Bone marrow (tissue), 2 donors: ENCODE results near the gene RBFA.
"Not testable (repeated sequence)": the region's sequence is repeated elsewhere in the genome, so short reads cannot be mapped to it uniquely, and the experiment has no call there.

Experiments
- DNase-seq, 2 donors: peaks; one replicate each; lab custom pipeline; 2025; lab: John Stamatoyannopoulos, UW

RBFA gene, protein sequence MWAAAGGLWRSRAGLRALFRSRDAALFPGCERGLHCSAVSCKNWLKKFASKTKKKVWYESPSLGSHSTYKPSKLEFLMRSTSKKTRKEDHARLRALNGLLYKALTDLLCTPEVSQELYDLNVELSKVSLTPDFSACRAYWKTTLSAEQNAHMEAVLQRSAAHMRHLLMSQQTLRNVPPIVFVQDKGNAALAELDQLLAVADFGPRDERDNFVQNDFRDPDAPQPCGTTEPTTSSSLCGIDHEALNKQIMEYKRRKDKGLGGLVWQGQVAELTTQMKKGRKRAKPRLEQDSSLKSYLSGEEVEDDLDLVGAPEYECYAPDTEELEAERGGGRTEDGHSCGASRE

DNA sequence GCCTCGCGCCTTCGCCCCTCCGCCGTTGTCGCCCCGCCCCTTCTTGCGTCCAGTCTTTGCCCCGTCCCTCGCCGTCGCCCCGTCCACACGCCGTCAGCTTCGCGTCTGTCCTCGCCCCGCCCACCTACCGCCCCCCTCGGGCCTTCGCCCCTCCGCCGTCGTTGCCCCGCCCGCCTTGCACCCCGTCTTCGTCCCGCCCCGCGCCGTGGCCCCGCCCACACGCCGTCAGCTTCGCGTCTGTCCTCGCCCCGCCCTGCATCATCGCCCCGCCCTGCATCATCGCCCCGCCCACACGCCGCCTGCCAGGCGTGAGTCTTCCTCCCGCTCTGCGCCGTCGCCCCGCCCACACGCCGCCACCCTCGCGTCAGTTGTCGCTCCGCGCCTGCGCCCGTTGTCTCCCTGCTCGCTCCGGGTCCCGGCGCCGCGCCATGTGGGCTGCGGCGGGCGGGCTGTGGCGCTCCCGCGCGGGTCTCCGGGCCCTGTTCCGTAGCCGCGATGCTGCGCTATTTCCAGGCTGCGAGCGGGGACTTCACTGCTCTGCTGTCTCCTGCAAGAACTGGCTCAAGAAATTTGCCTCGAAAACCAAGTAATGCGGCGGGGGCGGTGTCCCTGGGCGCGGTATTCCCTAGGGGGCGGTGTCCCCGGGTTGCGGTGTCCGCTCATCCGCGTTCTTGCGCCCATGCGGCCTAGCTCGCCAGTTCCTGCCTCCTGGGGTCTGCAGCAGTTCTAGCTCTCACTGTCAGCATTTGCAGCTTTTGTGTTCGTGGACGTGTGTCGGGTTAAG lies at the start of gene RBFA:
Gene RBFA (plus strand): TSS at position 367 of the 784 bp plus-strand sequence. CDS start 62 bp downstream, at position 429.
- peak; percentile 99 to 100 for DNase-seq

DNA sequence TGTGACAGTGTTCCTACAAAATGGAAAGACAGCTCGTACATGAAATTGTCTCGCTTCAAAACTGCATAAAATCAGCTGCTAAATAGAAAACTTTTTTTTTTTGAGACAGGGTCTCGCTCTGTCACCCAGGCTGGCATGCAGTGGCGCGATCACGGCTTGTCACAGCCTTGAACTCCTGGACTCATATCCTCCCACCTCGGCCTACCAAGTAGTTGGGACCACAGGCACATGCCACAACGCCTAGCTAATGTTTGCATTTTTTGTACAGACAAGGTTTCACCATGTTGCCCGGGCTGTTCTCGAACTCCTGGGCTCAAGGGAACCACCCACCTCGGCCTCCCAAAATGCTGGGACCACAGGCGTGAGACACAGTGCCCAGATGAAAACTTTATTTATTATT lies 49.1 kb upstream of the RBFA start:
- DNase-seq = no peak

DNA sequence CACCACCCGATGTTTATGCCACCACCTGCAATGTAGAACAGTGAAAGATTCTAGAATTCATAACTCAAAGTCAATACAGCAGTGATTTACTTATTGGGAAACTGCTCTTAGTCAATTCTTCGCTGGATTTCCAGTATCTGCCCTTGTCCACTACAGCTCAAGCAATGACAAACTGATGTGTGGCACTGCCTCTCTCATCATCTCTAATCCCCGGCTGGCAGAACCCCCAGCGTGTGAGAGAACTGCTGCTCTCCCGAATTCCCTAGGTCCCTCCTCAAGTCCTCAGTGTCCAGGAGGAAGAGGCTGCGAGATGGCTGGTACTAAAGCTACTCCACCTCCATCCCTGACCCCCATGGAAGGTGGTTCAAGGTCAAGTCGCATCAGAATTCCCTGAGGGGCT lies 47.5 kb upstream of the RBFA start:
- DNase-seq = no peak

DNA sequence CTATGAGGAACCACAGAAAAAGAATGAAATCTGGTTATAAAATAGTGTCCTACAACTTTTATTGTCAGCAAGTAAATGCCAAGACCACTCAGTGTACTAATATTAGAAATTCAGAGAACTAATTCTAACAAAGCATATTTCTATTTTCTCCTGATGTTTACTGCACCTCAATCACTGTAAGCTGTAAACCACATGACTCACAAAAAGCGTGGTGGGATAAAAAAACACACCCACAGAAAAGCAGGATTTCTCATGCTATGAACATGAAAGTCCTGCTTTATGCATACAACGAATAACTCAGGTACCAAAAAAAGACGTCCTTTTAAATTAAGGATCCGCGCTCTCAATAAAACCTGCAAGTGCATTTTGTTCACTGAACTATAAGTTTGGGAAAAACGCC lies 46.7 kb upstream of the RBFA start:
- DNase-seq = no peak

DNA sequence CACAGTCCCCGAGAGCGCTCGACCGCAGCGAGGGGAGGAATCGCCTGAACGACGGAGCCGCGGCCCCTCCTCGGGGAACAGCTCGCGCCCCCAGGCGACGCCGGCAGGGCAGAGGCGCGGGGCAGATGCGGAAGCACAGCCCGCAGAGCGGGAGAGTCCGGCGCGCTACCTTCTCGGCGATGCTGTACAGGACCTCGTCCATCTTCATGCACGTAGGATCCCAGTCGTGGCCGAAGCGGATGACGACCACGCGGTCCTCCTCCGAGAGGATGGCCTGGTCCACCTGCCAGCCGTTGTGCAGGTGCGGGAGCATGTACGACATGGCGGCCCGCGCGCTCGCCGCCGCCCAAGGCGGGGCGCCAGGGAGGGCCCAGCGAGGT lies 46.2 kb upstream of the RBFA start:
- DNase-seq = peak; percentile 12 to 71

DNA sequence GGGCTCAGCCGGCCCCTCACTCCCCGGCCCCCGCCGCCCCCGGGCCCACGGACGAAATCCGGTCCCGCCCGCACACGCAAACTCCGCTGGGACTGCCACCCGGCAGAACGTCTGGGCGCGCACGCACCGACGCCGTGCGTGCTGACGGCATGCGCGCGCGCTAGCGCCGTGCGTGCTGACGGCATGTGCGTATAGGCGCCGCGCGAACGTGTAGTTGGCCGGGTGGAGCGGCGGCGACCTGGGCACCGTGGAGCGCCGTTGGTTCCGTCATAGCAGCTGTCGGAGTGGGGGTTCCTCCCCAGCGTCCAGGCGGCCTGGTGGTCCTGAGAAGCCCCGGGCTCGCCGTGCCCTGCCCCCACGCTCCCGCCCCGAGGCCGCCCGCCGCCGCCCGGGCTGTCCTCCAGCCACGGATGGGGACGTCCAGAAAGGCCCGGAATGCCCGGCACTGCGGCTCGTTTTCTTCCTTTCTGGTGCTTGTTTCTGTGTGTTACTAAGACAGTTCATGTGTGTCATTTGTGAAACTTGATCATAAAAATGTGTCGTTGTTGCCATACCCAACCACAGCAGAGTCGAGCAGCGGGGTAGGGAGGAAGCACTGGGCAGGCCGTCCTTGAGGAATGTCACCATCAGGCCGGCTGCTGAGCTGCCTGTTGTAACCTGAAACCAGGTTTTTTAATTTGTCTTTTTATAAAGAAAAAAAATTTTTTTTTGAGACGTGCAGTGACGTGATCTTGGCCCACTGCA lies 45.6 kb upstream of the RBFA start, which contains the start of gene TXNL4A:
Gene TXNL4A (minus strand): TSS at position 113 of the 744 bp plus-strand sequence. CDS start 171 bp downstream, outside the sequence.
- peak; percentile 40 to 71 for DNase-seq

DNA sequence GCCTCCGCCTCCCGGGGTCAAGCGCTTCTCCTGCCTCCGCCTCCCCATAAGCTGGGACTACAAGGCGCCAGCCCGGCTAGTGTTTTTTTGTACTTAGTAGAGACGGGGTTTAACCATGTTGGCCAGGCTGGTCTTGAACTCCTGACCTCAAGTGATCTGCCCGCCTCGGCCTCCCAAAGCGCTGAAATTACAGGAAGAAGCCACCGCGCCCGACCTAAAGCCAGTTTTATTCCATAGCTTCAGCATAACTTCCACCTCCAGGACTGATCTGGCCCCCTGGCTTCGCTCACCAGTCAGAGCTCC lies 45.1 kb upstream of the RBFA start:
- DNase-seq = no peak

DNA sequence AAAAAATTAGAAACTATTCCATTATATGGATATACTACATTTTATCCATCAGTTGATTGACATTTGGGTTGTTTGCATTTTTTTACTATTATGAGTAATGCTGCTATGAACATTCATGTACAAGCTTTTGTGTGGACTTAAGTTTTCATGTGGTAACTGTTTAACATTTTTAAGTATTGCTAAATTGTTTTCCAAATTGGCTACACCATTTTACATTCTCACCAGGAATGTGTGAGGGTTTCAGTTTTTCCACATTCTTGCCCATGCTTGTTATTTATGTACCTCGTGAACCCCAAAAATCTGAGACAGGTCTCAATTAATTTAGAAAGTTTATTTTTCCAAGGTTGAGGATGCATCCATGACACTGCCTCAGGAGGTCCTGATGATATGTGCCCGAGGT lies 42.7 kb upstream of the RBFA start:
- DNase-seq = no peak

DNA sequence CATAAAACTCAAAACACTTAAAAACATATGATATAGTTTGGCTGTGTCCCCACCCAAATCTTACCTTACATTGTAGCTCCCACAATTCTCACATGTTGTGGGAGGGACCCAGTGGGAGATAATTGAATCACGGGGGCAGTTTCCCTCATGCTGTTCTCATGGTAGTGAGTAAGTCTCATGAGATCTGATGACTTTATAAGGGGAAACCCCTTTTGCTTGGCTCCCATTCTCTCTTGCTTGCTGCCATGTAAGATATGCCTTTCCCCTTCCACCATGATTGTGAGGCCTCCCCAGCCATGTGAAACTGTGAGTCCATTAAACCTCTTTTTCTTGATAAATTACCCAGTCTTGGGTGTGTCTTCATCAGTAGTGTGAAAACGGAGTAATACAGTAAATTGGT lies 34.5 kb upstream of the RBFA start:
- not testable (repeated sequence) for DNase-seq

DNA sequence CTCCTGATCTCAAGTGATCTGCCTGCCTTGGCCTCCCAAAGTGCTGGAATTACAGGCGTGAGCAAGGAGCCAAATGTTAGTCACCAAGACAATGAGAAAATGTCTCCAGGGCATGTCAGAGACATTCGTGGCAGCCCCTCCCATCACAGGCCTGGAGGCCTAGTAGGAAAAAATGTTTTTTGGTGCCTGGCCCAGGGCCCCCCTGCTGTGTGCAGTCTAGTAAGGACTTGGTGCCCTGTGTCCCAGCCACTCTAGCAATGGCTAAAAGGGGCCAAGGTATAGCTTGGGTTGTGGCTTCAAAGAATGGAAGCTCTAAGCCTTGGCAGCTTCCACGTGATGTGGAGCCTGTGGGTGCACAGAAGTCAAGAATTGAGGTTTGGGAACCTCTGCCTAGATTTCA lies 33.4 kb upstream of the RBFA start:
- DNase-seq = no peak

DNA sequence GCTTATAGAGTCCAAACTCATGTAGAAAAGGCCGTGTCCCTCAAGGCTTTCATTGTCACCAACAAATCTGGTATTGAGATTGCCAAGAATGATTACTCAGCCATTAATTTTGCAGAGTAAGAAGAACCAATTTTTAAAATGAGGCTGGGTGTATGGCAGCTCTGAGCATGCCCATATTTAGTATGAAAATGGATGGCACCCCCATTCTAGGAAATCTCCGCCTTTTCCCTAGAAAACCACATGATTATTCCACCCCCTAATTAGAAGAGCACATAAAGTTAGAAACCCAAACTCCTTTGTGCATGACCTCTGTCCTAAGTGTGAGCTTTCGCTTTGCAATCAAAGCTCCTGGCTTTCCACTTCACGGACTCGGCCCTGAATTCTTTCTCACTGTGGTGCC lies 31.8 kb upstream of the RBFA start:
- no peak for DNase-seq

DNA sequence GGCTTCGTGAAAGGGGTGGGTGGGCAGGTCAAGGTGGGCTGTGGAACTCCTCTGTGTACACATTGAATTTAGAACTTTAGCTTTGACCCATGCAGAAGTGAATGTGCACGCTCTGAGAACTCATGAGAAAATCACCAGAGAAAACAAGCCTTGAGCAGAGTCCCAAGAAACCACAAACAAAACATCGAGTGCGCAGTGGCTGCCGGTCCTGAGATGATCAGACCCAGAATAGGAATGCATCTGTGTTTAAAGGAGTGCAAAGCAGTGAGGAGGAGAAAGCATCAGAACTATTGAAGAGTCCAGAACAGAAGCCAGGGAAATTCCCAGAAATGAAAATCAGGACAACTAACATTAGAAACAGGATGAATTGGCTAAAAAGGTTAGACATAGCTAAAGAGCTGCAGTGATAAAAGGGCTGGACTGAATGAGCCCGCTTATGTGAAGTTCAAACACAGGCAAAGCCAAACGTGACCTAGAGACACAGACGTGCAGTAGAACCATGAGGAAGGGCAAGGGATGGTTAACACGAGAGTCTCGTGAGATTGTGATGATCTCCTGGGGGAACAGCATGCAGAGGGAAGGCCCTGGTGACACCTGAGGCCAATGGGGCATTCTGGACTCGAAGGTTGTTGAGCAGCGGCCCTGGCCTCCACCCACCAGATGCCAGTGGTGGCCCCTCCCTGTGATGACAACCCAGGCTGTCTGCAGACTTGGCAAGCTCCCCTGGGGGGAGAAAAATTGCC lies 29.5 kb upstream of the RBFA start:
- DNase-seq = no peak

DNA sequence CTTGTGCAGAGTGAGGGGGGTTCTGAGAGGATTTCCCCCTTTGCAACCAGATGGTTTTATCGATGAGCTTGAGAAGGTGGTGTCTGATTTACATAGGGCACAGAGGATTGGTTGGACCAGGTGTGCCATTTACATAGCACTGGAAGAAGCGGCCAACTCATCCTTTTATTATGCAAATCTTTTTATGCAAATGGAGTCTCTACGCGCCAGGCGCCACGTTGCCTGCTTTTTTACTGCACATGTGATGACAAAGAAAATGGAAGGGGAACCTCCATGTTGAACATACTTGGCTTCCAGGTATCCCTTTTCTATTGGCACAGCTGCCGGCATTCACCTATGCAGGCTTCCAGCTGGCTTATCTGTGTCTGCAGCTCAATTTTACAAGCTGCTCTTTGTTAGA lies 27.5 kb upstream of the RBFA start:
- no peak for DNase-seq

DNA sequence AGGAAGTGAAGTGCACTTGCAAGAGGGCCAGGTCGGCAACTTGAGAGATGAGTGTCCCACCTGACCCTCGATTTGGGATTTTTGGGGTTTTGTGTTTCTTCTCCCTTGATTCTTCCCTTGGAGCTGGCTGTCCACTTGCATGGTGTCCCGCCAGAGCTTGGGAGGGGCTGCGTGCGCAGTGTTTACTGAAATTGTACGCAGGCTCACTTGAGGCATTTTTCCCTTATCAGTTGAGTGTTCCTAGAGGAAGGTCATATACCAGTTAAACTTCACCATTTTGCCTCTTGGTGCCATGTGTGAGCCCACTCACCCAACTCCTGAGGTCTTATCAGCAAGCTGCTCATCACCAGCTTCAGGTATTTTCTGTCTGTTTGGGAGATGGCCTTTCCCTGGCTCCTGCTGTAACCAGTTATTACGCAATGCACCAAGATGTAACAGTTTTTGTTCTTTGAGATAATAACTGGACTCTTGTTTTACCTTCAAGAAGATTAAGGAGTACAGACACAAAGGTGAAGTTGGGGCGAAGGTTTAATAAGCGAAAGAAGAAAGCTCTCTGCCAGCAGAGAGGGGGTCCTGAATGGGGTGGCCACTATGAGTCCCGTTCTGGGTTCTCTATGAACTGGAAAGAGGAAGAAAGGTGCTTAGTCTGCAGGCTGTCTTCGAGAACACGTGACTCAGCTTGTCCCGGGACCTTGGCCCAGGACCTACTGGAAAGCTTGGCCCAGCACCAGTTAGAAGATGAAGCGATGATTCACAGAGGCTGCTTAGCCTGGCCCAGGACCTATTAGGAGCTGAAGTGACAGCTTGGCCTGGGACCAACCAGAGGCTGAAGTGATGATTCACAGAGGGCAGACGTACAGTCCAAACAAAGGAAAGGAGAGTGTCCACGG lies 24.3 kb upstream of the RBFA start:
- DNase-seq = no peak

DNA sequence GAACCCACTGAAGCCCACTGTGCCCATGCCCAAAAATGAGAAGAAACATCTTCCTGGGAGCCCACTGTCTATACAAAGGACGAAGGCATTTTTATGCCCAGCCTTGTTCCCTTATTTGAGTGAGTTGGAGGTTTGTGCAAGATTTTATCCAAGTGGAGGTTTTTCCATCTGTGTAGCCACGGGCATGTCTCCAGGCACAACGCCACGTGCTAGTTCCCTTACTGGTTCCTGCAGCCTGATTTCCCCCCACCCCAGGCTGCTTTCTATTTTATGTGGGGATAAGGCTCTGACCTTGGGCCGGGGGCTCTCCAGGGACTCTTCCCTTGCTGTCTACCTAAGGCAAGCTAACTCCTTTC lies 23.7 kb upstream of the RBFA start:
- DNase-seq = no peak

DNA sequence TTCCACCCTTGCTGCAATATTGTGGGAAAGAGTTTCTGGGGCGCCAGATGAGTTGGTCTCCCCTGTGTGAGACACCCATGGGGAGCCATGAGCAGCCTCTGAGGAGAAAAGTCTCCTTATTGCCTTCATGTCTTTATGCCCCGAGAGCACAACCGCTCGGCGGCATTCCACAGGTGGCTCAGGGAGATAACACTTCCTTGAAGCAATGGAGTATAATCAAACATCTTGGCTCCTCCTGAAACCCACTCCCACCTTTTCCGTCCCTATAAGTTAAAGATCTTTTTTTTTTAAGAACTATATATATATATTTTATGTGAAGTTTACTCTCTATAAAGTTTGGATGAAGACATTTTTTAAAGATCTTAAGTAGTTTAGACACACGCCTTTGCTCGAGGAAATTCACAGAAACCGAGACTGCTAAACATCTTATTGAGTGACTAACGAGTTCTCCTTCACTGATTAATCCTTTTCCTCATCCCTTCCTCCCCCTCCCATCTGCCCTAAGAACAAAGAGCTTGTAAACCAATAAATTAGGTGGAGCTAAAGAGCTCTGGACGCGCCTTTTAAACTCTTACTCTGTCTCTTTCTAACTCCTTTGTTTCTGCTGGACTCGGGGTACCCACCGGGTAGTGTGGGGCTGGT lies 22.6 kb upstream of the RBFA start:
- DNase-seq = not testable (repeated sequence)

DNA sequence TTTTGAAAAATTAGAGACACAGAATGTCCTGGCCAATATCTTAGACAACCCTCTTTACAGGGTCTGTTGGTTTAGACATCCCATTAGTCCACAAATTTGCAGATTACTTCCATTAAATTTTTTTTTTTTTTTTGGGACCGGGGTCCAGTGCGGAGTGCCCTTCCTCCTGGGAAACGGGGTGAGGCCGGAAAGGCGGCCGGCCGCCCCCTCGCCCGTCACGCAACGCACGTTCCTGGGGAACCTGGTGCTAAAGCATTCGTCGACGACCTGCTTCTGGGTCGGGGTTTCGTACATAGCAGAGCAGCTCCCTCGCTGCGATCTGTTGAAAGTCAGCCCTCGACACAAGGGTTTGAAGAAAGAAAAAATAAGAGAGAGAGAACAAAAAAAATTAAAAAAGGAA lies 21.5 kb upstream of the RBFA start:
- DNase-seq = no peak

DNA sequence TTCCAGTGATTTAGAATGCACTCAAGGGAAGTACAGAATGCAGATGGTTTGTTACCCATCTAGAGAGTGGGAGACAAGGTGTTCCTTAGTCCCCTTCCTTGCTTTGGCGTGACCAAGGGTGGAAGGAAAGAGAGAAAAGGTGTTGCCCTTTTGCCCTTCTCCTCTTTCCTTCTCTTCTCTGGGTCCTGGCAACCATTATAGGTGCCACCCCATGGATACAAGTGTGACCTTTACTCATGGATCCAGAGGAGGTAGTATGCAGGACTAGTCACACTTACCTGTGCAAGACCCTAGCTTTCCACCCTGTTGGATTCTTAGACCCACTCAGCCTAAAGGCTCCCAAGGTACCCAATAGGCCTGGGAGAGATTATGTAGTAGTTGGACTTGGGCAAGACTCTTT lies 11.6 kb upstream of the RBFA start:
- no peak for DNase-seq

DNA sequence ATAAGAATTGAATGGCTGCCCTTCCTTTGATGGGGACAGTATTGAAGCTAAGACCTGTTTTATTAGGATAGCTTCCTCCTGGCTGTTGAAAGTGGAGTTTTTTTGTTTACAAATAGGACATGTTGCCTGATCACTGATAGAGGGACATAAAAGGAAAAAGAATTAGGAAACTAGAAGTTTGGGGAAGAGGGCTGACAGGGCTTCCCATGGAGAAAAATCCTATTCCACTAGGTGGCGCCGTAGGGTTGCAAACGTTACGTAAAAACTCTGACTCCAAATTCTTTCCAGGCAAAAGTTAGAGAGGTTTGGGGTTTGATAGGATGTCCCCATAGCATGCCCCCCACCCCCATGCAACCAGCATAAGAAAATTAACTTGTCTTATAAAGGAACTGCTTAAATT lies 11.1 kb upstream of the RBFA start:
- DNase-seq = peak in 1 of 2 donors; percentile 1

DNA sequence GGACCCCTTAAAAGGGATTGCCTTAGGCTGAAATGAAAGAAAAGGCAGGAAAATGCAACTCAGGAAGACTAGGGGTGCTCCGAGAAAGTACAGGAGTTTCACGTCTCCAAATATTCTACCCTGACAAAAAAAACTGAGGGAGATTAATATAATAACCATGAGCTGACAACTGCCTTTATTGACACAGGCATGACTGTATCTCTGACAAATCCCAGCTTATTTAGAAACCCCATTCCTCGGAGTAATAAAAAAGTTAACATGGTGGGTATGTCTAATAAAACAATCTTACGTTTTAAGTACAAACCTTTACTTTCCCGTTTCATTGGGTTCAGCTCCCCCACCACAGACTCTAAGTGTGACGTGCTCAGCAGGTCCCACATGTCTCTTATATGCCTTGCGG lies 7.9 kb upstream of the RBFA start:
- DNase-seq = no peak

DNA sequence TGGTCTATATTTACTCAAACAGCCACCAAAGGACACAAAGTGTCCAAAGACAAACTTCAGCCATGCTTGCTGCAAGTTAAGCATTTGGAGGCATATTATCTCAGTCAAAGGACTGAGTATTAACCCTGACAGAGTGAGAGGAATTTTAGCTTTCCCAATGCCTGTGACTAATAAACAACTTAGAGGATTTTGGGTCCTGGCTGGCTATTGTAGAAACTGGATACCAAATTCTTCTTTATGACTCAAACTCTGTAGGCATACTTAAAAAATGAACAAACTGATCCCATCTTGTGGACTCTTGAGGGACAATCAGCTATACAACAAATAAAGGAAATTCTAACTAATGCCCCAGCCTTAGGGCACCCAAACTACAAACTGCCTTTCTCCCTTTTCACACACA lies 6.5 kb upstream of the RBFA start:
- DNase-seq = not testable (repeated sequence)
